ENCODE data around the gene RABGEF1.

GRCh38 chr7:66781408-66782090 is 41.0 kb downstream of the RABGEF1 start:
- TF ChIP-seq CTCF (IDR thresholded peaks at IDR 0.05) (no peak), POLR2A (IDR thresholded peaks at IDR 0.05) (no peak)
